T47D (cell line): ENCODE results near the gene NPR2.

Experiments
- DNase-seq, 2 experiments: peaks; one replicate each; pipeline versions ENCODE4 v3.0.0 to v3.0.0-alpha.2; 2011 to 2012; ENCODE audit warnings: low read depth in 1 of 2, low spot score in 1 of 2
- JUND ChIP-seq: IDR thresholded peaks from 2 replicates; pipeline ENCODE4 v1.6.1; 2012; ENCODE audit warnings: low read depth
- in situ Hi-C: cut with HindIII; loops from 2 replicates; pipeline ENCODE4 v1.10.0; 2016; ENCODE audit warnings: low sequenced_read_pairs, low pct_unique_long_range_greater_than_20kb

NPR2 gene

GRCh38 chr9:35834260-35835215, 43.1 kb downstream of the NPR2 start:
- in situ Hi-C loops, result no loop called here
- no peak for TF ChIP-seq JUND
- DNase-seq, result no peak

GRCh38 chr9:35835216-35835632, 43.8 kb downstream of the NPR2 start:
- in situ Hi-C loops, result no loop called here
- DNase-seq, result peak in 1 of 2 experiments; percentile 37
- TF ChIP-seq JUND, result no peak

- in situ Hi-C loops, result no loop called here
- DNase-seq, result no peak
- TF ChIP-seq JUND, result no peak
Observed at GRCh38 chr9:35835766-35836165, 44.4 kb downstream of the NPR2 start.

GRCh38 chr9:35836595-35836994, 45.2 kb downstream of the NPR2 start:
- no peak for DNase-seq
- in situ Hi-C loops, result no loop called here
- no peak for TF ChIP-seq JUND

GRCh38 chr9:35839926-35840325, 48.5 kb downstream of the NPR2 start:
- no peak for TF ChIP-seq JUND
- in situ Hi-C loops, result no loop called here
- DNase-seq, result no peak

GRCh38 chr9:35840881-35841644, 49.7 kb downstream of the NPR2 start:
- in situ Hi-C loops, result no loop called here

GRCh38 chr9:35841645-35841900, 50.2 kb downstream of the NPR2 start:
- DNase-seq, result no peak
- TF ChIP-seq JUND, result no peak

More at GRCh38 chr9:35840881-35841644, 49.7 kb downstream of the NPR2 start:
- no peak for DNase-seq
- TF ChIP-seq JUND, result no peak

GRCh38 chr9:35842020-35842745, 50.8 kb downstream of the NPR2 start:
- in situ Hi-C loops, result no loop called here
- DNase-seq, result no peak
- no peak for TF ChIP-seq JUND

More at GRCh38 chr9:35841645-35841900, 50.2 kb downstream of the NPR2 start:
- in situ Hi-C loops, result no loop called here

- TF ChIP-seq JUND, result no peak
- in situ Hi-C loops, result no loop called here
Observed at GRCh38 chr9:35842795-35843194, 51.4 kb downstream of the NPR2 start.

GRCh38 chr9:35844628-35845270, 53.4 kb downstream of the NPR2 start:
- in situ Hi-C loops, result no loop called here
- peak; percentile 67 to 74 for DNase-seq
- no peak for TF ChIP-seq JUND

More at GRCh38 chr9:35842795-35843194, 51.4 kb downstream of the NPR2 start:
- DNase-seq, result no peak

- no peak for DNase-seq
- in situ Hi-C loops, result no loop called here
- no peak for TF ChIP-seq JUND
Observed at GRCh38 chr9:35845824-35846771, 54.7 kb downstream of the NPR2 start.
